ENCODE measurements around the gene SLC35F2. TPM values are rescaled to one million over a fixed set of nuclear protein-coding genes. Genes with fewer than 3 reads are reported as not detected.

Gene SLC35F2, protein sequence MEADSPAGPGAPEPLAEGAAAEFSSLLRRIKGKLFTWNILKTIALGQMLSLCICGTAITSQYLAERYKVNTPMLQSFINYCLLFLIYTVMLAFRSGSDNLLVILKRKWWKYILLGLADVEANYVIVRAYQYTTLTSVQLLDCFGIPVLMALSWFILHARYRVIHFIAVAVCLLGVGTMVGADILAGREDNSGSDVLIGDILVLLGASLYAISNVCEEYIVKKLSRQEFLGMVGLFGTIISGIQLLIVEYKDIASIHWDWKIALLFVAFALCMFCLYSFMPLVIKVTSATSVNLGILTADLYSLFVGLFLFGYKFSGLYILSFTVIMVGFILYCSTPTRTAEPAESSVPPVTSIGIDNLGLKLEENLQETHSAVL
- polyA plus RNA-seq (2013, experiment 1 of 2), result 9.4 TPM
- polyA plus RNA-seq (2013, experiment 2 of 2), result 8.9 TPM

GRCh38 chr11:107858217-107859070 is at the start of gene SLC35F2:
Gene SLC35F2 (minus strand): TSS chr11:107858787. CDS start chr11:107858767, 20 bp downstream.
- H2BK12ac ChIP-seq (ENCODE audit: low read length in 2 of 2), result no peak within 1 kb of the TSS
- peak; percentile 73 for DNase-seq
- peak within 1 kb of the TSS; percentile 52 for H4K8ac ChIP-seq (ENCODE audit: low read length)
- H2BK15ac ChIP-seq (ENCODE audit: low read depth, poor library complexity, severe bottlenecking), result no peak within 1 kb of the TSS
- H3K14ac ChIP-seq (ENCODE audit: low read length in 2 of 2), result peak within 1 kb of the TSS in 1 of 2 experiments; percentile 22
- no peaks in the 10 kb centered on the region for H3K79me1 ChIP-seq (replicated peaks; ENCODE audit: low read length, poor library complexity, severe bottlenecking)
- no peaks in the 10 kb centered on the region for H3K9me3 ChIP-seq (ENCODE audit: control insufficient read depth, low read length)
- H4K91ac ChIP-seq (ENCODE audit: low read length), result peak within 1 kb of the TSS; percentile 52
- peak within 1 kb of the TSS; percentile 91 for H3K4me2 ChIP-seq (ENCODE audit: low read length, poor library complexity, severe bottlenecking)
- peak within 1 kb of the TSS; percentile 93 for H3K9ac ChIP-seq (ENCODE audit: low read length)
- H3K27me3 ChIP-seq (ENCODE audit: control insufficient read depth in 1 of 2, insufficient read depth in 1 of 2, low read length in 2 of 2), result no peaks in the 10 kb centered on the region
- no peak within 1 kb of the TSS for H2AK5ac ChIP-seq (ENCODE audit: low read length, severe bottlenecking)
- H3K4ac ChIP-seq (ENCODE audit: low read depth in 1 of 2, low read length in 2 of 2), result no peak within 1 kb of the TSS
- H3K4me3 ChIP-seq (ENCODE audit: insufficient read depth in 1 of 2, low read depth in 1 of 2, low read length in 2 of 2), result peak within 1 kb of the TSS; percentile 69 to 98
- peak within 1 kb of the TSS; percentile 23 to 70 for H3K18ac ChIP-seq (ENCODE audit: low read depth in 1 of 2, low read length in 2 of 2)
- WGBS, result under 1% methylated on average over 68 of the region's 73 CpGs
- peak within 1 kb of the TSS; percentile 65 for H3K27ac ChIP-seq (ENCODE audit: low read length, poor library complexity, severe bottlenecking)
- H2AFZ ChIP-seq (ENCODE audit: low read depth, low read length), result peak within 1 kb of the TSS; percentile 72
- no peak within 1 kb of the TSS for H2BK5ac ChIP-seq (ENCODE audit: low read depth, low read length, poor library complexity, severe bottlenecking)
- no peak within 1 kb of the TSS for H2BK120ac ChIP-seq (ENCODE audit: low read depth, low read length)
- H3K23ac ChIP-seq (ENCODE audit: low read length in 2 of 2), result peak within 1 kb of the TSS in 1 of 2 experiments; percentile 67
- peaks cover 5% of the 10 kb centered on the region for H3K4me1 ChIP-seq (ENCODE audit: control insufficient read depth, insufficient read depth, low read depth, low read length)
- no peaks in the 10 kb centered on the region for H3K36me3 ChIP-seq (ENCODE audit: control insufficient read depth in 1 of 2, insufficient read depth in 2 of 2, low read depth in 1 of 2, low read length in 2 of 2)

GRCh38 chr11:107908211-107908610 is 49.6 kb upstream of the SLC35F2 start:
- no peak overlapping the region for H3K23ac ChIP-seq (ENCODE audit: low read length in 2 of 2)
- H3K14ac ChIP-seq (ENCODE audit: low read length in 2 of 2), result no peak overlapping the region
- H3K4me2 ChIP-seq (ENCODE audit: low read length, poor library complexity, severe bottlenecking), result no peak overlapping the region
- no peaks in the 10 kb centered on the region for H3K79me1 ChIP-seq (replicated peaks; ENCODE audit: low read length, poor library complexity, severe bottlenecking)
- no peaks in the 10 kb centered on the region for H3K27me3 ChIP-seq (ENCODE audit: control insufficient read depth in 1 of 2, insufficient read depth in 1 of 2, low read length in 2 of 2)
- no peak overlapping the region for H3K4ac ChIP-seq (ENCODE audit: low read depth in 1 of 2, low read length in 2 of 2)
- no peak overlapping the region for H2BK5ac ChIP-seq (ENCODE audit: low read depth, low read length, poor library complexity, severe bottlenecking)
- no peaks in the 10 kb centered on the region for H3K4me1 ChIP-seq (ENCODE audit: control insufficient read depth, insufficient read depth, low read depth, low read length)
- WGBS, result 91% methylated on average over 23 of the region's 23 CpGs
- no peaks in the 10 kb centered on the region for H3K9me3 ChIP-seq (ENCODE audit: control insufficient read depth, low read length)
- no peaks in the 10 kb centered on the region for H3K36me3 ChIP-seq (ENCODE audit: control insufficient read depth in 1 of 2, insufficient read depth in 2 of 2, low read depth in 1 of 2, low read length in 2 of 2)
- H2BK12ac ChIP-seq (ENCODE audit: low read length in 2 of 2), result no peak overlapping the region
- no peak overlapping the region for H3K27ac ChIP-seq (ENCODE audit: low read length, poor library complexity, severe bottlenecking)
- no peak overlapping the region for H4K8ac ChIP-seq (ENCODE audit: low read length)
- no peak overlapping the region for H3K9ac ChIP-seq (ENCODE audit: low read length)
- no peak overlapping the region for H2BK15ac ChIP-seq (ENCODE audit: low read depth, poor library complexity, severe bottlenecking)
- DNase-seq, result no peak
- no peak overlapping the region for H4K91ac ChIP-seq (ENCODE audit: low read length)
- H2AK5ac ChIP-seq (ENCODE audit: low read length, severe bottlenecking), result no peak overlapping the region
- no peak overlapping the region for H3K18ac ChIP-seq (ENCODE audit: low read depth in 1 of 2, low read length in 2 of 2)
- no peak overlapping the region for H2BK120ac ChIP-seq (ENCODE audit: low read depth, low read length)
- no peak overlapping the region for H2AFZ ChIP-seq (ENCODE audit: low read depth, low read length)
- H3K4me3 ChIP-seq (ENCODE audit: insufficient read depth in 1 of 2, low read depth in 1 of 2, low read length in 2 of 2), result no peak overlapping the region

GRCh38 chr11:107898270-107898669 is 39.7 kb upstream of the SLC35F2 start:
- peak; percentile 53 for DNase-seq
- H3K4ac ChIP-seq (ENCODE audit: low read depth in 1 of 2, low read length in 2 of 2), result no peak overlapping the region
- no peak overlapping the region for H3K9ac ChIP-seq (ENCODE audit: low read length)
- H3K27me3 ChIP-seq (ENCODE audit: control insufficient read depth in 1 of 2, insufficient read depth in 1 of 2, low read length in 2 of 2), result no peaks in the 10 kb centered on the region
- H3K79me1 ChIP-seq (replicated peaks; ENCODE audit: low read length, poor library complexity, severe bottlenecking), result no peaks in the 10 kb centered on the region
- H3K4me1 ChIP-seq (ENCODE audit: control insufficient read depth, insufficient read depth, low read depth, low read length), result peaks cover 6% of the 10 kb centered on the region
- no peak overlapping the region for H3K23ac ChIP-seq (ENCODE audit: low read length in 2 of 2)
- H2BK120ac ChIP-seq (ENCODE audit: low read depth, low read length), result no peak overlapping the region
- H2BK15ac ChIP-seq (ENCODE audit: low read depth, poor library complexity, severe bottlenecking), result no peak overlapping the region
- no peak overlapping the region for H3K4me3 ChIP-seq (ENCODE audit: insufficient read depth in 1 of 2, low read depth in 1 of 2, low read length in 2 of 2)
- H2BK12ac ChIP-seq (ENCODE audit: low read length in 2 of 2), result no peak overlapping the region
- WGBS, result no CpG with 5 or more reads among the region's 1 CpG
- no peak overlapping the region for H3K27ac ChIP-seq (ENCODE audit: low read length, poor library complexity, severe bottlenecking)
- no peak overlapping the region for H3K4me2 ChIP-seq (ENCODE audit: low read length, poor library complexity, severe bottlenecking)
- H2AFZ ChIP-seq (ENCODE audit: low read depth, low read length), result no peak overlapping the region
- H2BK5ac ChIP-seq (ENCODE audit: low read depth, low read length, poor library complexity, severe bottlenecking), result no peak overlapping the region
- no peak overlapping the region for H3K14ac ChIP-seq (ENCODE audit: low read length in 2 of 2)
- H3K18ac ChIP-seq (ENCODE audit: low read depth in 1 of 2, low read length in 2 of 2), result no peak overlapping the region
- no peaks in the 10 kb centered on the region for H3K36me3 ChIP-seq (ENCODE audit: control insufficient read depth in 1 of 2, insufficient read depth in 2 of 2, low read depth in 1 of 2, low read length in 2 of 2)
- H3K9me3 ChIP-seq (ENCODE audit: control insufficient read depth, low read length), result no peaks in the 10 kb centered on the region
- no peak overlapping the region for H2AK5ac ChIP-seq (ENCODE audit: low read length, severe bottlenecking)
- H4K8ac ChIP-seq (ENCODE audit: low read length), result no peak overlapping the region
- no peak overlapping the region for H4K91ac ChIP-seq (ENCODE audit: low read length)
